Lower leg skin (tissue), 3 donors: Measurements from ENCODE around the gene POSTN.

Experiments
- CTCF ChIP-seq, 3 donors: fragments of 450-650 bp; IDR thresholded peaks; one replicate each; pipeline ENCODE4 v1.5.1; 2016; ENCODE audit warnings: antibody characterized with exemption in 3 of 3, mild to moderate bottlenecking in 3 of 3, moderate library complexity in 2 of 3
- POLR2A ChIP-seq, 2 donors: fragments of 450-650 bp; IDR thresholded peaks; one replicate each; pipeline ENCODE4 v1.6.1; 2016 to 2017; ENCODE audit warnings: antibody characterized with exemption in 2 of 2, mild to moderate bottlenecking in 1 of 2, moderate library complexity in 1 of 2

- TF ChIP-seq CTCF (IDR thresholded peaks at IDR 0.05) (no peak), POLR2A (IDR thresholded peaks at IDR 0.05) (no peak)
Observed at GRCh38 chr13:37586164-37586563, 12.4 kb downstream of the POSTN start.
